KOPT-K1 (cell line): Measurements from ENCODE around the gene XXYLT1.
A peak's percentile ranks its signal among the peaks of the same experiment; 100 is the strongest.

Experiments used
- H3K27ac ChIP-seq: fragments of 200-600 bp; sonication (generic); 2 replicates; pipeline ENCODE4 v1.5.1; 2016; ENCODE audit warnings: antibody characterized with exemption, mild to moderate bottlenecking, low read depth, low read length; ENCODE audit not compliant: poor library complexity, severe bottlenecking
- H3K36me3 ChIP-seq: fragments of 200-600 bp; sonication (generic); 2 replicates; pipeline ENCODE4 v1.5.1; 2017; ENCODE audit warnings: antibody characterized with exemption, mild to moderate bottlenecking, low read length, moderate library complexity; ENCODE audit not compliant: insufficient read depth
- H3K9me3 ChIP-seq: fragments of 200-600 bp; sonication (generic); 2 replicates; pipeline ENCODE4 v1.5.1; 2017; ENCODE audit warnings: antibody characterized with exemption, low read length, mild to moderate bottlenecking; ENCODE audit not compliant: insufficient read depth, poor library complexity, severe bottlenecking

The XXYLT1 gene

DNA sequence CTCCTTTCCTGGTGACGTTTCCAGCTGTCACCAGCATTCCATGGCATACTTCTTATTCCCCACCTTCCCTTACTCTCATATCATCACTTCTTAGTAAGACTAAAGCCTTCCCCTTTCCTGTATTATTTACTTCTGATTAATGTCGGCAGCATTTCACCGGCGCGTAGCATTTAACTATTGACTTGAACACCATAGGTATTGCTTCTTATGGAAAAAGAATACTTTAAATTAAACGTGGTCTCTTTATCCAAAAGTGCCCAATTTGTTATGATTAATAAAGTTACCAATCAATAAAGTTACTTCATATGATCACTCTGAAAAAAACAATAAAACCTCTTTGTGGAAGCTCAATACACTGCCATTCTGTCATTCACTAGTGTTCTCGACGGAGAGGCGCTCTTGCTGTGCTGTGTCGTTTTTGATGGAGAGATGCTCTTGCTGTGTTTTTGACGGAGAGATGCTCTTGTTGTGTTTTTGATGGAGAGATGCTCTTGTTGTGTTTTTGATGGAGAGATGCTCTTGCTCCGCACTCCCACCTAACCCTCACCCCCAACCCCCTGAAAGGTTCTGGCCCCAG, 165.0 kb downstream of the XXYLT1 start:
- Histone ChIP-seq H3K9me3 (no peaks in the 10 kb centered on the region), H3K36me3 (peaks cover 15% of the 10 kb centered on the region; the same call in 1 of the 2 replicates), H3K27ac (no peak overlapping the region)

DNA sequence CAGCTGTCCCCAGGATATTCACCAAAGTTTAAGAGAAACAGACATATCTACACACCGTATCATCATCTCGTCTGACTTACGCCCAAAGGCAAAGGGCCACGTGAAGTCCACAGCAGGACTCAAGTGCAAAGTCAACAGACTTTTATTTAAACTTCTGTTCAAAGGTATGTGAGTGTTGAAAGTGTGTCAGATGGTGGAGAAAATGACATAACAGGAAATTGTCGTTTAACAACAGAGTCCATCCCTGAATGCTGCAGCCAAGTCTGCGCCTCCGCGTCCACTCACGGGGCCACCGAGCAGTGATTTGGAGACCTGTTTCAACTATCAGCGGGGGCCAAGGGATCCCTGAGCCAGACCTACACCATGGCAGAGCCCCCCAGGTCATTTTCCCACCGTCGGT, 165.6 kb downstream of the XXYLT1 start:
- Histone ChIP-seq H3K9me3 (no peaks in the 10 kb centered on the region), H3K36me3 (peaks cover 13% of the 10 kb centered on the region; the same call in 1 of the 2 replicates), H3K27ac (no peak overlapping the region)

DNA sequence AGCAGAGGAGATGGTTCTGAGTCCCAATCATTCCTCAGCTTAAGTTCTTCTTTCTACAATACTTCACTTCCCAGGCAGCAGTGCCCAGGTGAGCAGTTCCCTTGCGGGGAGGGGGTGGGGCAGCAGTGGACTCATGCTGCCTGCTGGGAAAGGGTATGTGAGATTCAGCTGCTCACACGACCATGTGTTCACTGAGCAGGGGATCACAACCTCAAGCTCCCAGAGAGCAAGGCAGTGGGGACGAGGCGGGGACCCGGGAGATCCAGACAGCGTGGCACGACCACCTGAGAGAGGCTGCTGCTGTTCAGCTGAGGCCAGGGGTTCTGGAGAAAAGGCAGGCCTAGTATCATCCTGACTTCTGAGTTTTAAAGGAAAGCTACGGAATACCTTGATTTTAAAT, 166.6 kb downstream of the XXYLT1 start:
- Histone ChIP-seq H3K9me3 (no peaks in the 10 kb centered on the region), H3K27ac (no peak overlapping the region), H3K36me3 (peaks cover 3% of the 10 kb centered on the region; the same call in 1 of the 2 replicates)

DNA sequence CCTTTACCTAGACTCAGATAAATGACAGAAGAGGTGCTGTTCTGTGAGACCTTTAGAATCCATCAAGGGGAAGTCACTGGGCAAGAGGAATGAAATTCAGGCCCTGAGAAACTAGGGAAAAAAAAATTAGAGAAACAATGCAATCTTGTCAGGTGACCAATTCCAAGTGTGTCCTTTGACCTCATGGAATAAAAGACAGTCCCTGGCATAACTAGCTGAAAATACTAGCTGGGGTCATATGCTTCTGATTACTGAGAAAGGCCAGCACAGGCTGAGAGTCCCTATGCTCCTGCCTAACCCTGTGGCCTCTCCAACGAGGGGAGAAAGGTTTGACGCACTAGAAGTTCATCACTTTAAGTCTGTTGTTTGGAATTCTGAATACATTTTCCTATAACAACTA, 167.3 kb downstream of the XXYLT1 start:
- Histone ChIP-seq H3K9me3 (no peaks in the 10 kb centered on the region), H3K36me3 (no peaks in the 10 kb centered on the region), H3K27ac (no peak overlapping the region)

DNA sequence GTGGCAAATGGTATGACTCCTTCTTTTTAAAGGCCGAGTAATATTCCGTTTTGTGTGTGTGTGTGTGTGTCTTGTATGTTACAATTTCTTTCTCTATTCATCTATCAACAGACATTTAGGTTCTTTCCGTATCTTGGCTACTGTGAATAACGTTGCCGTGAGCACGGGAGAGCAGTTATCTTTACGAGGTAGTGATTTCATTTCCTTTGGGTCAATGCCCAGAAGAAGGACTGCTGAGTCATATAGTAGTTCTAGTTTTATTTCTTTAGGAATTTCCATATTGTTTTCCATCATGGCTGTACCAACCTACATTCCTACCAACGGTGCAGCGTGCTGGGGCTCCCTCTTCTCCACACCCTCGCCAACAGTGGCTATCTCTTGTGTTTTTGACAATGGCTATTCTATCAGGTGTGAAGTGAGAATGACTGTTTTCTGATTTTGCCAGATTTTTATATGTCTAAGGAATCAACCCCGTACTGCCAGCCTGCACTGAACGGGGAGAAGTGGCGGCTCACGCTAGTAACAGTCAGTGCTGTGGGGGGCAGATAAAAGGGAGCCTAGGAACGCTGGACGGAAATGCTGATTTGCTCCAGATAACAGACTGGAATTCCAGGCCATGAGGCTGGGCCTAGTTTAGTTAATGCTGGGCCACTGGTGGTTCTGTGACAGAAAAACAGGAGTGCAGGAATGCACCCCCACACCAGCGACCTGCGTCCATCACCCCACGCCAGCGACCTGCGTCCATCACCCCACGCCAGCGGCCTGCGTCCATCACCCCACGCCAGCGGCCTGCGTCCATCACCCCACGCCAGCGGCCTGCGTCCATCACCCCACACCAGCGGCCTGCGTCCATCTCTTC, 168.1 kb downstream of the XXYLT1 start:
- Histone ChIP-seq H3K27ac (no peak overlapping the region), H3K9me3 (no peaks in the 10 kb centered on the region), H3K36me3 (no peaks in the 10 kb centered on the region)

DNA sequence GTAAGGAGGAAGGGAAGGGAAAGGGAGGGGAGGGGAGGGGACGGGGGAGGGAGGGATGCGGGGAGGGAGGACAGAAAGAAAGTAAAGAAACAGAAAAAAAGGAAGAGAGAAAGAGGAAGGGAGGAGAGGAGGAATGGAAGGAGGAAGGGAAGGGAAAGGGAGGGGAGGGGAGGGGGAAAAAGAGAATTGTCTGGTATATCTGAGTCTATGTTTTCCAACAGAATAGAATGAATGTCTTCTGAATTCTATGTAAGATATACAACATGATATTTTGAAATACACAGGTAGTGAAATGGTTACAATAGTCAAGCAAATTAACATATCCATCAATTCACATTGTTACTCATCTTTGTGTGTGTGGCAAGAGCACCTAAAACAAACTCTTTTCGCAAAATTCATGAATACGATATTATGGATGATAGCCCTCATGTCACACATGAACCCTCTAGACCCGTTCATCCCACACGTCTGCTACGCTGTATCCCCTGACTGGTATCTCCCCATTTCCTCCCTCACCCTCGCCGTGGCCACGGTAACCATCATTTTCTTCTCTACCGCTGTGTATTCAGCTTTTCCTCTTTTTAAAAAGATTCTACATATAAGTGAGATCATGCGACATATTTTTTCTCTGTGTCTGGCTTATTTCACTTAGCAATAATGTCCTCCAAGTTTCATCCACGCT, 168.9 kb downstream of the XXYLT1 start:
- H3K27ac ChIP-seq = no peak overlapping the region
- H3K36me3 ChIP-seq = no peaks in the 10 kb centered on the region
- no peaks in the 10 kb centered on the region for H3K9me3 ChIP-seq

DNA sequence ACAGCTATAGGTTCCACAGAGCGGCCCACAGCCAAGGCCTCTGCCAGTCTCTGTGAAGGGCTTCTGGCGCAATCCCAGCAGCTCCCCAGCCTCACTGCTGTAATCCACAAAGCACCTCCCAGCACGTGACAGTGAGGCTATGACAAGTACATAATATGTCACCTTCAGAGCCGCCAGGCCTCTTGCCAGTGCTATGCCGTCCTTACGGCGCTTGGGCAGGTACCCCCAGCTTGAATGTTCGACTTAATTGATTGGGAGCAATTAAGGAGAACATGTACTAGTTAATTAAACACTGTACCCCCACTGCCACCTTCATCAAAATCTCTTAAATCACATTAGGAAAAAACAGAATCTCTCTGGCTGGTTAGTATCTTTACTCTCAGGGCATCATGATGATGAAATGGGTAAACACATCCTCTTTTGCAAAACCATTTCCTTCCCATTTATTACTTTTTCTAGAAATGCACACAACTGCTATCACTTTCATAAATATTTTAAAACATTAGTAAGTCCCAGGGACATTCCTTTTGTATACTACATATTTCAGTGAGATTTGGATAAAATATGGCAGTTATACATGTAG, 169.9 kb downstream of the XXYLT1 start:
- Histone ChIP-seq H3K36me3 (no peaks in the 10 kb centered on the region), H3K9me3 (no peaks in the 10 kb centered on the region), H3K27ac (no peak overlapping the region)

DNA sequence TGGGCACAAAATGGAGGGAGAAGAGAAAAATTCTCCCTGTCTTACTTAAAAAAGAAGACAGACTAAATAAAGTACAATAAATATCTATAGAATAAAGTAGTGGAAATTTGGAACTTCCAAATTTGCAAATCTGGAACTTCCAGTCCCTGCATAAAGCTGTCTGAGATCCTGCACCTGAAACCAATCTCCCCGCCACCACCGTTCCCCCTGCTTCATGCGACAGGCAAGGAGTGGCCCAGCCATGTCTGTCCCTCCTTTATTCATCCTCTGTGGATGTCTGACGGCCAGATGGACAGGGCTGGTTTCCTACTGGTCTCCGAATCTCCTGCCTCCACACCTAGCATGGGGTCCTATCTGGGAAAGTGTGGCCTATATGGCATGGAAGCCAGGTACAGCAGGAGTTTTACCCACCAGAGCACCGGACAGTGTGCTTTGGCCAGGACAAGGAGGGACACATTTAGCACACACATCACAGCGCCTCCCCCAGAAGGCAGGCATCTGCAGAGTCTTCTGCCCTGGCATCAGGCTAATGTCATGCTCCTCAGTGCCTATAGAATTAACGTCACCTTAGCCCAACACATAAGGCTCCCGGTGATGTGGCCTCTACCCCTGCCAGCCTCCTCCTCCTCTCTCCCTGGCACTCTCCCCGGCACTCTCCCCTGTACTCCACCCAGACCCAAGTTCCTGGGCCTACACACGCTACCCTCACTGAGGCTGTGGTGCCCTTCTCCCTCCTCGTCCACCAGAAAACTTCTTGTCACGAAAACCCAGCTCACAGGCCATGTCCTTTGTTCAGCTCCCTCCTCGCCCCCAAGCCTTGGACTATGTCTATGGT, 170.8 kb downstream of the XXYLT1 start:
- no peaks in the 10 kb centered on the region for H3K9me3 ChIP-seq
- no peaks in the 10 kb centered on the region for H3K36me3 ChIP-seq
- H3K27ac ChIP-seq = no peak overlapping the region

DNA sequence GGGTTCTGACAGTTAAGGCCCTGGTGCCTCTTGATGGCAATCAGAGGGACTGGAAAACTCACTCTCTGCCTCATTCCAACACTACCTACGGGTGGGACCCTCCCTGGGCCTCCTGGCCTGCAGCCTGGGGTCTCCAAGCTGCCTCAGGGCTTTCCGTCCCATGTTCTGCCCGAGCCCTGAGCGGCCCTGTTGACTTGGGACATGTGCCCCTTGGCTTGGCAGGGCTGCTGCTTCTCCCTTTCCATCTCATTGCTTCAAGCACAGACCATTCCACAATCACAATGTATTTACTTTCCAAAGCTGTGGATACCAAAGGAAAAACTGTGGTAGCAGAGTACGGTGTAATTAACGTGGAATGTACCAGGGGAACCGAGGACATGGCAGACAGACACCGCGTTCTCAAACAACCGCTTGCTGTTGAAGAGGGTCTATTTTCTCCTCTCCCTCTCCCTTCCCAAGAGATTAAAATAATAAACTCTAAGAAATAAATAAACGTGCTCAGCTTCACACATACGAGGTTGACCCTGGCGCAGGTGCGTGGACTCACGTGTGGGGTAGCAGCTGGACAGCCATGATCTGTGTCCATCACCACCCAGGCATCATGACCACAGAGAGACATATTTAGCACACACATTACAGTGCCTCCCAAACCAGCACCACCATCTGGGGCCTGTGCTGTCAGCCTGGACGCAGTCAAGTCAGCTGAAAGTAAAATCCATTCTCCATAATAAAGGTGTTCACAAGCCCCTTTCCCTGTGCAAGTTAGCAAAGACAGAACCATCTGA, 172.0 kb downstream of the XXYLT1 start:
- no peaks in the 10 kb centered on the region for H3K36me3 ChIP-seq
- no peak overlapping the region for H3K27ac ChIP-seq
- no peaks in the 10 kb centered on the region for H3K9me3 ChIP-seq

DNA sequence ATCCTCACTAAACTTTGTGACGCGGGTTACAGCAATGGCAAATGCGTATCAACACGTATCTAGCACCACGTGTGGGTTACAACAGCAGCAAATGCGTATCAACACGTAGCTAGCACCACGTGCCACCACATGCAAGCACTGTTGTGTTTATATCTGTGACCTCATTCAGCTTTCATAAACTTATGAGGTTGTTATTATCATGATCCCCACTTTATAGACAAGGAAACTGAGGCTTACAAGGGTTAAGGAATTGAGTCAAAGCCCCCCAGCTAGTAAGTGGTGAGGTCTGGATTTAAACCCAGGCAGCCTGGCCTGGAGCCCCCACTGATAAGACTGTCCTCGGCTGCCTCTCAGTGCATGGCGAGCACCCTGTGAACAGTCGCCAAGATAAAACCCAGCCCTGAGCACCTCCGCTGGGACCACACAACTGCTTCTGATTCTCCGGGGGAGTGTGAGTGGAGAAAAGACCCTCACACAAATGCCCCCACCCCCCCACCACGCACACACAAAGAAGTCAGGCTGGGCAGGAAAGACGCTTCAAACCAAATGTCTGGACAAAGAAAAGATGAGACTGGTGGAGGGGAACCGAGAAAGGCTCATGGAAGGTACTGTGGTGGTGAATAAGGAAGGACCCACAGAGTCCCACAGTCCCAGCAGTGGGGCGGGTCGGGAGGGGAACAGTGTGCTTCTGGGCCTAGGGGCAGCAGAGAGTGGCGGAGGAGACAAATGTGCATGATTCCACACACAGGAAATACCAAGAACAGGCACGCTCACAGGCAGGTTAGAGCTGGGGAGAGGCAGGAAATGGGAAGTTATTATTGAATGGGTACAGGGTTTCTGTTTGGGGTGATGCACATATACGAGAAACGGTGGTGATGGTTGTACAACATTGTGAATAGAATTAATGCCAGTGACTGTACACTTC, 173.4 kb downstream of the XXYLT1 start:
- Histone ChIP-seq H3K36me3 (no peaks in the 10 kb centered on the region), H3K9me3 (no peaks in the 10 kb centered on the region), H3K27ac (no peak overlapping the region)

DNA sequence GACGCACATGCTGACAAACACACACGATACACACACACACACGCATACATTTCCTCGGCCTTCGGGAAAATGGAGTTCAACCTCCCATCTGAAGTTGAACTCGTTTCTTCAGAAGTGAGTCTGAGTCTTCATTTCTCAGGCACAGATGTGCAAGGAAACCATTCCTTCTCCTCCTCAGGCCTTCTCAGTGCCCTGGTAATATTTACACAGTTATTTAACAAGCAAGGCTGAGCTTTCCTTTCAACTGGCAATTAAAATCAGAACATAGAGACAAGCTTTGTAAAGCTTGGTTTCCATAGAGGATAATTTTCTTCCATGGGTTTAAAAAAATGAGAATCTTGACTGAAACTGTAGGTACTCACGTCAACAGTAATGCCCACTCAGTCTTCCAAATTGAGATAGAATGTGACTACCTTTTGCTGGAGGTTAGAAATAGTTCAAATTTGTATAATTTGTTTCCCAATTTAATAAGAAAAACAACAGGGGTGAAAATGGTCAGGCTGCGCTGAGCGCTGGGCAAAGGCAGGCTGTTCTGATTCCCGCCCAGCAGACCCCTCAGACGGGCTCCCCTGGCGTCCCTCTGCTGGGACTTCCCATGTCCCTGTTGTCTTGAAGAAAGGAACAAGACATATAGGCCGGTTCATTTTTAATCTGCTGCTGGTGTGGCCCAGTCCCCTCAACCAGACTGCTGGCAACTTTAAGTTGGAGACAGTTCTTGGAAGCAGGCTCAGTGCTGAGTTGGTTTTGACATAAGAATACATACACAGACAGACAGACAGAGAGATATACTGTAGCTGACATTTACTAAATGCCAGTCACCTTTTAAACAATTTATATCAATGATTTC, 174.3 kb downstream of the XXYLT1 start:
- Histone ChIP-seq H3K36me3 (no peaks in the 10 kb centered on the region), H3K27ac (no peak overlapping the region), H3K9me3 (no peaks in the 10 kb centered on the region)

DNA sequence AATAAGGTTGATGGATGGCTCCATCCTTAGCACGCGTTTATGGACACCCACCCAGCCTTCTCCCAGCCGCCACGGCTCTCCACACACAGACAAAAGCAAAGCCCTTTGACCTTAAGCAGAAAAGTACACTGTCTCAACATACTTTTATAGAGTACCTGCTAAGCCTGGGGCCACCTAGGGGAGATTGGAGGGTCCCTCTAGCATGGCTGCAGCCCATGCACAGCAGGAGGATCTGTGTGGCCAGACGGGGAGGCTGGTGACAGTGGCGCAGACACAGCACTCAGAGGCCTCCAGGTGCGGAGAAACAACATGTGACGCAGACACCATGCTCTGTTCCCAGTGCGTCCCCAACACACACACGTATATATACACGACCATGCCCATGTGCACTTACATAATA, 174.9 kb downstream of the XXYLT1 start:
- Histone ChIP-seq H3K9me3 (no peaks in the 10 kb centered on the region), H3K36me3 (no peaks in the 10 kb centered on the region), H3K27ac (no peak overlapping the region)

DNA sequence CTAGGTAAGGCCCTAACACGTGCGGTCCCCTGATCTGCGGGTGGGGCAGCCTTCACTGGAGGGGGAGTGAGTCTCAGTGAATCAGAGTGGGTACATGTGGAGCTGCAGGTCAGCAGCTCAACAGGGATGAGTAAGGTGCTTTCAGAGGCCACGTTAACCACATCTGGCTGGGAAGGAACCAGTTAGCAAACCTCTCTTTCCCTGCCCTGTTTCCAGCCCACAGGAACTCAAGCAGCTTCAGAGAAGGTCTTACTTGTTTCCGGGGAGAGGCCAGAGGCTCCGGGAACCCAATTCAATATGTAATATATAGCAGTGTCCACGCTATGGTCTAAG, 175.3 kb downstream of the XXYLT1 start:
- Histone ChIP-seq H3K36me3 (no peaks in the 10 kb centered on the region), H3K27ac (peak overlapping the region; percentile 8), H3K9me3 (no peaks in the 10 kb centered on the region)
